M059J (cell line): ENCODE data around the gene CBFA2T2. TPM values are rescaled to one million over a fixed set of nuclear protein-coding genes. Genes with fewer than 3 reads are reported as not detected.
"Not testable (repeated sequence)": the region's sequence is repeated elsewhere in the genome, so short reads cannot be mapped to it uniquely, and the experiment has no call there.

ENCODE experiments used
- DNase-seq: peaks from one replicate; pipeline ENCODE4 v3.0.0-alpha.2; 2012; ENCODE audit warnings: low read depth
- total RNA-seq: library from RNA; depleted of rRNA; stranded (reverse); fragments of >200 nt; shearing (Covaris generic); gene quantifications from 2 replicates; pipeline ENCODE4 v1.2.3, GENCODE V29; 2014

CBFA2T2 gene
- total RNA-seq, 1 experiment from 2014 or later: 13.8 TPM

- no peak for DNase-seq
Measured at GRCh38 chr20:33549229-33549999, 59.5 kb downstream of the CBFA2T2 start.

- DNase-seq: no peak
Measured at GRCh38 chr20:33551778-33552177, 61.9 kb downstream of the CBFA2T2 start.

GRCh38 chr20:33552519-33552918 is 62.6 kb downstream of the CBFA2T2 start:
- DNase-seq: no peak

- DNase-seq: no peak
Measured at GRCh38 chr20:33553516-33553915, 63.6 kb downstream of the CBFA2T2 start.

GRCh38 chr20:33554914-33555420 is 65.1 kb downstream of the CBFA2T2 start:
- DNase-seq: peak; percentile 97

- DNase-seq: no peak
Measured at GRCh38 chr20:33555755-33556154, 65.9 kb downstream of the CBFA2T2 start.

- no peak for DNase-seq
Measured at GRCh38 chr20:33556246-33556645, 66.3 kb downstream of the CBFA2T2 start.

GRCh38 chr20:33558348-33559144 is 68.7 kb downstream of the CBFA2T2 start:
- DNase-seq: no peak

GRCh38 chr20:33559212-33559611 is 69.3 kb downstream of the CBFA2T2 start:
- DNase-seq: no peak

- no peak for DNase-seq
Measured at GRCh38 chr20:33560026-33560425, 70.1 kb downstream of the CBFA2T2 start.

GRCh38 chr20:33561053-33561452 is 71.2 kb downstream of the CBFA2T2 start:
- DNase-seq: not testable (repeated sequence)

GRCh38 chr20:33561692-33562601 is 72.1 kb downstream of the CBFA2T2 start:
- peak; percentile 85 for DNase-seq

GRCh38 chr20:33563788-33564187 is 73.9 kb downstream of the CBFA2T2 start:
- DNase-seq: no peak

- DNase-seq: no peak
Measured at GRCh38 chr20:33566781-33567603, 77.1 kb downstream of the CBFA2T2 start.

GRCh38 chr20:33567949-33568348 is 78.1 kb downstream of the CBFA2T2 start:
- no peak for DNase-seq

GRCh38 chr20:33568378-33568777 is 78.5 kb downstream of the CBFA2T2 start:
- no peak for DNase-seq

GRCh38 chr20:33568868-33569801 is 79.2 kb downstream of the CBFA2T2 start:
- no peak for DNase-seq

GRCh38 chr20:33569802-33570391 is 80.0 kb downstream of the CBFA2T2 start:
- no peak for DNase-seq

- no peak for DNase-seq
Measured at GRCh38 chr20:33570743-33571142, 80.8 kb downstream of the CBFA2T2 start.
